ENCODE data around the gene SFXN1. TPM values are rescaled to one million over a fixed set of nuclear protein-coding genes. Genes with fewer than 3 reads are reported as not detected.

The SFXN1 gene
- total and polyA plus RNA-seq, 2 of the 4 experiments (the other 2 are of a cell fraction), result 131 to 410 TPM

- H2BK120ac ChIP-seq (ENCODE audit: low read depth, low read length), result no peak overlapping the region
- peaks cover 2% of the 10 kb centered on the region for H3K27me3 ChIP-seq (ENCODE audit: control insufficient read depth, insufficient read depth, low read length)
- H4K8ac ChIP-seq (ENCODE audit: low read depth in 2 of 2, low read length in 2 of 2), result no peak overlapping the region
- H4K91ac ChIP-seq (ENCODE audit: insufficient read depth, low read depth, low read length), result no peak overlapping the region
- TF ChIP-seq MAZ (IDR thresholded peaks at IDR 0.05; ENCODE audit: borderline replicate concordance, low read depth, low read length) (no peak), CTCF (conservative IDR thresholded peaks at IDR 0.05; ENCODE audit: low read depth, low read length) (no peak), USF2 (IDR thresholded peaks at IDR 0.05; ENCODE audit: low read depth, low read length) (no peak), FOS (IDR thresholded peaks at IDR 0.05; ENCODE audit: low read depth, low read length) (no peak), BHLHE40 (IDR thresholded peaks at IDR 0.05; ENCODE audit: low read depth, low read length) (no peak), NFE2L2 (IDR thresholded peaks at IDR 0.05; ENCODE audit: low read depth, low read length) (no peak)
- H3K9me3 ChIP-seq (ENCODE audit: control insufficient read depth, insufficient read depth, low read length), result no peaks in the 10 kb centered on the region
- H2AK5ac ChIP-seq (ENCODE audit: low read depth, low read length), result no peak overlapping the region
- H3K9me1 ChIP-seq (ENCODE audit: insufficient read depth, low read length), result no peaks in the 10 kb centered on the region
- H3K36me3 ChIP-seq (ENCODE audit: control insufficient read depth, insufficient read depth, low read length), result no peaks in the 10 kb centered on the region
- H2AK9ac ChIP-seq (replicated peaks; ENCODE audit: low read depth, low read length, poor library complexity), result no peak overlapping the region
- no peak for DNase-seq
- no TSS peak for BruUV-seq (replicated peaks)
- H3K4me1 ChIP-seq (ENCODE audit: control insufficient read depth, insufficient read depth, low read length), result no peaks in the 10 kb centered on the region
- no peak overlapping the region for H3K4me2 ChIP-seq (ENCODE audit: low read depth, low read length)
- in situ Hi-C loops (cut with MboI; ENCODE audit: low sequenced_read_pairs), result no loop called here
- dilution Hi-C loops (cut with HindIII; ENCODE audit: low sequenced_read_pairs, unreplicated experiment), result no loop called here
- POLR2A ChIA-PET (ENCODE audit: unreplicated experiment), result no interaction called here
- no peak overlapping the region for H2AFZ ChIP-seq (replicated peaks; ENCODE audit: low read length, poor library complexity)
- no peaks in the 10 kb centered on the region for H3K79me1 ChIP-seq (ENCODE audit: low read depth in 1 of 2, low read length in 2 of 2)
- H2BK15ac ChIP-seq (ENCODE audit: low read depth, low read length), result no peak overlapping the region
- H3K4me3 ChIP-seq (ENCODE audit: insufficient read depth, low read depth, low read length), result no peak overlapping the region
- ATAC-seq (ENCODE audit: low read depth), result no peak
- no peak overlapping the region for H4K5ac ChIP-seq (ENCODE audit: low read depth, low read length)
- H3K23ac ChIP-seq (ENCODE audit: low read depth, low read length), result no peak overlapping the region
- no peak overlapping the region for H2BK5ac ChIP-seq (ENCODE audit: low read depth, low read length, poor library complexity, severe bottlenecking)
- H3K9ac ChIP-seq (ENCODE audit: low read depth, low read length), result no peak overlapping the region
- H4K20me1 ChIP-seq (ENCODE audit: insufficient read depth, low read length), result no peaks in the 10 kb centered on the region
- intact Hi-C loops (cut with micrococcal nuclease), result no loop called here
- no peak overlapping the region for H3K56ac ChIP-seq (ENCODE audit: extremely low read depth, insufficient read depth, low read length)
- no peak overlapping the region for H3K14ac ChIP-seq (replicated peaks; ENCODE audit: low read depth, low read length)
- H3K4ac ChIP-seq (ENCODE audit: low read depth, low read length), result no peak overlapping the region
- CTCF ChIA-PET, result no interaction called here
- no peak overlapping the region for H2BK20ac ChIP-seq (ENCODE audit: low read depth, low read length)
- H3K18ac ChIP-seq (ENCODE audit: low read depth, low read length), result no peak overlapping the region
- H3K27ac ChIP-seq (ENCODE audit: insufficient read depth, low read length), result no peak overlapping the region
Observed at GRCh38 chr5:175547842-175548241, 69.5 kb downstream of the SFXN1 start.
